ENCODE measurements around the gene ZNF784.
"Not testable (repeated sequence)": the region's sequence is repeated elsewhere in the genome, so short reads cannot be mapped to it uniquely, and the experiment has no call there.

ZNF784 gene

GRCh38 chr19:55583897-55584296, 40.5 kb downstream of the ZNF784 start:
- not testable (repeated sequence) for DNase-seq (ENCODE audit: low read depth)

GRCh38 chr19:55582284-55582683, 42.1 kb downstream of the ZNF784 start:
- DNase-seq (ENCODE audit: low read depth) = not testable (repeated sequence)

GRCh38 chr19:55581823-55582223, 42.5 kb downstream of the ZNF784 start:
- no peak for DNase-seq (ENCODE audit: low read depth)

- no peak for DNase-seq (ENCODE audit: low read depth)
These were observed 43.1 kb downstream of the ZNF784 start for GRCh38 chr19:55581145-55581822.

GRCh38 chr19:55580628-55581144, 43.7 kb downstream of the ZNF784 start, which contains the start of gene ZNF579:
ZNF579 (minus strand) TSS chr19:55580848; CDS start chr19:55579639, 1,209 bp downstream.
- peak; percentile 65 for DNase-seq (ENCODE audit: low read depth)

- no peak for DNase-seq (ENCODE audit: low read depth)
These were observed 44.4 kb downstream of the ZNF784 start for GRCh38 chr19:55579766-55580621.

GRCh38 chr19:55578761-55579747, 45.3 kb downstream of the ZNF784 start:
- DNase-seq (ENCODE audit: low read depth) = no peak

- no peak for DNase-seq (ENCODE audit: low read depth)
These were observed 46.2 kb downstream of the ZNF784 start for GRCh38 chr19:55578031-55578760.

- DNase-seq (ENCODE audit: low read depth) = no peak
These were observed 47.6 kb downstream of the ZNF784 start for GRCh38 chr19:55576746-55577145.

GRCh38 chr19:55573929-55574328, 50.4 kb downstream of the ZNF784 start:
- DNase-seq (ENCODE audit: low read depth) = not testable (repeated sequence)
